Measurements from ENCODE around the gene NCOA7.
A peak's percentile ranks its signal among the peaks of the same experiment; 100 is the strongest.

DNA sequence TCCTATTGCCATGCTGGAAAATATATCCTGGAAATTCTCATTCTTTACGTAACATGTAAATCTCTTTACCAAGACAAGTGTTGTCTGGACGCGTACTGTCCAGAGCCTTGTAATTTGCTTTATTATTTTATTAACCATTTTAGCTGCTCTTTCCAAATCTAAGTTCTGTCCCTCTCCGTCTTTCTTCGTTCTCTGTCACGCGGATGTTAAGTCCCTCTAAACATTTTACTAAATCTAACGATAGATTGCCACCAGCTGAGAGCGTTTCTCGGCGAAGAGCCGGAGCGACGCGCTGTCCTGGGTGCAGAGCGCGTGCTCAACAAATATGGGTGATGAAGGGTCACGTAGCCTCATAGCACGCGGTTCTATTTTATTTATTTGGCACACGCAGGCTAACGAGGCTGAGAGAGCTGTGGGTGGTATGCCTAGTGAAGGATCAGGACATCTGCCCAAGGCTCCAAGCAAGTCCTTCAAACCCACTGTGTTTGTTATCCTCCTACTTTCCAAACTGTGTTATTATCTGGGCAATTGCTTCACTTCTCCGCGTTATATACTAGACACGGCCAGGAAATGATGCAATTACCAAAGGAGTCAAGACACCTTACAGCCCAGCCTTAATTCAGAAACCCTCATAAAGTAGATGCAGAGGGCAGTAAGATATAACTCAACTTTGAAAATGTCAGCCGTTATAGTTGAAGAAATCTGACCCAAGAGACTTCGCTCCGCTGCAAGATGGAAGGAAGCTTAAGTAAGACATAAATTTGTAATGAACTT is 10.0 kb upstream of the NCOA7 start:
- TF ChIP-seq, protein P1, sequence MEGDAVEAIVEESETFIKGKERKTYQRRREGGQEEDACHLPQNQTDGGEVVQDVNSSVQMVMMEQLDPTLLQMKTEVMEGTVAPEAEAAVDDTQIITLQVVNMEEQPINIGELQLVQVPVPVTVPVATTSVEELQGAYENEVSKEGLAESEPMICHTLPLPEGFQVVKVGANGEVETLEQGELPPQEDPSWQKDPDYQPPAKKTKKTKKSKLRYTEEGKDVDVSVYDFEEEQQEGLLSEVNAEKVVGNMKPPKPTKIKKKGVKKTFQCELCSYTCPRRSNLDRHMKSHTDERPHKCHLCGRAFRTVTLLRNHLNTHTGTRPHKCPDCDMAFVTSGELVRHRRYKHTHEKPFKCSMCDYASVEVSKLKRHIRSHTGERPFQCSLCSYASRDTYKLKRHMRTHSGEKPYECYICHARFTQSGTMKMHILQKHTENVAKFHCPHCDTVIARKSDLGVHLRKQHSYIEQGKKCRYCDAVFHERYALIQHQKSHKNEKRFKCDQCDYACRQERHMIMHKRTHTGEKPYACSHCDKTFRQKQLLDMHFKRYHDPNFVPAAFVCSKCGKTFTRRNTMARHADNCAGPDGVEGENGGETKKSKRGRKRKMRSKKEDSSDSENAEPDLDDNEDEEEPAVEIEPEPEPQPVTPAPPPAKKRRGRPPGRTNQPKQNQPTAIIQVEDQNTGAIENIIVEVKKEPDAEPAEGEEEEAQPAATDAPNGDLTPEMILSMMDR (IDR thresholded peaks at IDR 0.05), result peak in 1 of 3 experiments; percentile 3
- TF ChIP-seq POLR2A (IDR thresholded peaks at IDR 0.05), result no peak

Measured in testis (tissue), 2 donors.